Stimulated activated CD4-positive, alpha-beta T cell treated with anti-CD3 and anti-CD28 coated beads, Interleukin-1b, Interleukin-23, amount 100 ng/mL, for 1 hour (primary cell): Measurements from ENCODE around the gene DPYSL3.

Source experiments
- DNase-seq, 2 donors: peaks; one replicate each; pipeline ENCODE4 v3.0.0-alpha.2; 2020; ENCODE audit warnings: low read depth in 2 of 2

Gene DPYSL3

DNA sequence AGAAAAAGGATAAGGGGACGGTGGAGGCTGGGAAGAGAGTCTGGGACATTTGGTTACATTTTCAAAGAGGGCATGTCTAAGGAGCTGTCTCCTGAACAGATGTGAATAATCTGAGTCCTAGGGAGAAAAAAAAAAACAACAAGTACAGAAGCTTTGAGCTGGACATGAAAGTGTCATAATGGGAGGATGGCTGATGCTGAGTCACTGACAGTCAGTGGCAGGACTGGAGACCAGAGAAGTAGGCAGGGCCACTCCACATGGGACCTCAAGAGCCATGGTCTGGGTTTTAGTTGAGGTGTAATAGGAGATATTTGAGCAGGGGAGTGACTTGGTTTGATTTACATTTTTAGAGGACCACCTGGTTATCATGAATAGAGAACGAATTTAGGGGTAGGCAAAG is 70.6 kb downstream of the DPYSL3 start:
- DNase-seq, result no peak

DNA sequence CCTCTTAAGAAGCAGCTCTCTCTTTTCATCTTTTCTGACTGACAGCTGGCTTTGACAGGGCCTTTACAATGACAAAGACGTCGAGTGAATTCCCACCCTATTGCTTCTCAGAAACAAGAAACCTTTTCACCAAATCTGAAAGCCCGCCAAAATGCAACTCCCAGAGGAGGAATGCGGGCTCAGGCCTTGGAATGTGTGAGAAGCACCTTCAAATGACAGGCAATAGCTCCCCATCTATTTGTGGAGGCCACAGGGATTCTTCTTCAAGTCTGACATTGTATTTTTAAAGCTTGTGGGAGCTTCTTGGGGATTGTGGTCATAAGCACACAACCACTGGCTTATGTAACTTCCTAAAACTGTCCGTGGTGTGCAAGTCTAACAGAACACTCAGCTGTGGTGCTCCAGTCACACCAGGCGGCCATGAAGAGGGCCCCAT is 72.7 kb downstream of the DPYSL3 start:
- DNase-seq, result no peak

DNA sequence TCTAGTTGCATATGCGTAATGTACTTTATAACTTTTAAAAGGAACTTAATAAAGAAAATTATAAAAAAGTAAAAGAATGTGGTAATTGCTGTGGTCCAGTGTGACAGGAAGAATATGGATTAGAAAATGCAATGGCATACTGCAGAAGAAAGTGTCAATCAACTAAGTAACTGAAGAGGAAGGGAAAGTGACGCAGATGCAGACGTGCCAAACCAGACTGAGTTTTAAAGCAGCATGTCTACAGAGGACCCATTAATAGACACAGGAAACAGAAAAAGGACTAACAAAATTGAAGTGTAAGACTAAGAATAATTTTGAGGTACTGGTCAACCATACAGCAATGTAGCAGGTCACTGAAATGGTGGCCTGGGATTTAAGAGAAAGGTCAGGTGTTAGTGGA is 73.3 kb downstream of the DPYSL3 start:
- no peak for DNase-seq

DNA sequence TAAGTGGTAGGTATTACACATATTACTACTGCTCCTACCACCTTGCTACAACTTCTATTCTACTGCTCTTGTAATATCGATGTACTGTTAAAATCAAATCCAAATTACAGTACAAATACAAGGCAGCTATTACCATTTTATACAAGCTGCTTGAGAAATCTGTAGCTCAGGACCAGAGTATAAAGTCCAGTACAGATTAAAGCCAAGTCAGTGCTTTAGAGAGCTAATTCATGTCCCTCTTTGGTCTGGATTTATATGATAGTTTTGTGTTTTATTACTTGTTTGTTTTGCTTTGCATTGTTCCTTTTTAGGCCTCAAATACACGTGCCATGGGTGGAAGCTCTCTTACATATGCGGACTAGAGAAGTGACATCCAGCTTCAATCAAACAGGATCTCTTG is 75.8 kb downstream of the DPYSL3 start:
- DNase-seq, result no peak

DNA sequence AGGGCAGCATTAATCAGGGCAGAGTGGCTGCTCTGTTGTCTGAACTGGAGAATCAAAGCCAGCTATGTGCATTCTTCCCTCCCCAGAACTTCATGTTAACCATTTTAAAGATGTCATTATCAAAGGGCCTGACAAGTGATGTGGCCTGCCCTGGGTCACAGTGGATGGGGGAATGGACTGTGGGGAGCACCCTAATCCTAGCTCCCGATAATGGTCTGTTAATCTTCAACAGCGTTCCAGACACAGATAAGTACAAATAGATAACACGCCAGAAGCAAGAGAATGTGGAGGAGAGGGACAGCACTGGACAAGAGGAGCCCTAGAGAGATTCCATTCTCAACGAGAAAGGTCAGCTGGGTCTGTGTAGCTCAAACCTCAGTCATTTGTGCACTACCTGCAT is 77.5 kb downstream of the DPYSL3 start:
- DNase-seq, result no peak

DNA sequence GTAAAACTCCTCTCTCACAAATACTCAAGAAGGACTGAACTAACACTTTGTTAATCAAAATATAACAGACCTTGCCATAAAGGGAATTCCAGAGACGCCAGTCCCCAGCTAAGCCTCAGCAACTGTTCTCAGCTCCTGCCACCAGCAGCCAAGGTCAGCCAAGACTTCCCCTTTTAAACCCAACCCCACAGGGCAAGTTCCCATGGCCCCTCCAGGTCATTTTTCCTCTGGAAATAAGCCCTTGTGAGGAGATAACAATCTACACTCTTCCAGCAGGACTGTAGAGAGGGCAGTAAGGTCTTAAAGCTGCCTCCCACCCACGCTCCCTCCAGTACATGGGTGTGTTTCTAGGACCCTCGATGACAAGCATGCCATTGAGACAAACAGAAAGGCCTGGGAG is 78.3 kb downstream of the DPYSL3 start:
- no peak for DNase-seq

DNA sequence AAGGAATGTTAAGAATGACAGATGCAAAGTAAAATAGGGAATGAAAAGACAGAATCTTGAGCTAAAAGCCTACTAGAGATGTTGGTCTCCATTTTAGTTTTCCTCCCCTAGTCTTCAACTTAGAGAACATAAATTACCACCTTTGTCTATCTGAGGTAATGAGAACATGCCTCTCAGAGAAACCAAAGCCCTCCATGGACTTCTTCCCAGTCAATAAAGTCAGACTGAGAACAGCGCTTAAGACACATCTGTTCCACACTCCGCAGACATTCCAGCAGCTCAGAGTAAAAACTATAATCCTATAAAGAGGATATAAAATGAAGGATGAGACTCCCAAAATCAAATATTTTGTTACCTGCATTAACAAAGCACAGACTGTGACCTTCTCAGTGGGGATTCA is 79.2 kb downstream of the DPYSL3 start:
- DNase-seq, result no peak

DNA sequence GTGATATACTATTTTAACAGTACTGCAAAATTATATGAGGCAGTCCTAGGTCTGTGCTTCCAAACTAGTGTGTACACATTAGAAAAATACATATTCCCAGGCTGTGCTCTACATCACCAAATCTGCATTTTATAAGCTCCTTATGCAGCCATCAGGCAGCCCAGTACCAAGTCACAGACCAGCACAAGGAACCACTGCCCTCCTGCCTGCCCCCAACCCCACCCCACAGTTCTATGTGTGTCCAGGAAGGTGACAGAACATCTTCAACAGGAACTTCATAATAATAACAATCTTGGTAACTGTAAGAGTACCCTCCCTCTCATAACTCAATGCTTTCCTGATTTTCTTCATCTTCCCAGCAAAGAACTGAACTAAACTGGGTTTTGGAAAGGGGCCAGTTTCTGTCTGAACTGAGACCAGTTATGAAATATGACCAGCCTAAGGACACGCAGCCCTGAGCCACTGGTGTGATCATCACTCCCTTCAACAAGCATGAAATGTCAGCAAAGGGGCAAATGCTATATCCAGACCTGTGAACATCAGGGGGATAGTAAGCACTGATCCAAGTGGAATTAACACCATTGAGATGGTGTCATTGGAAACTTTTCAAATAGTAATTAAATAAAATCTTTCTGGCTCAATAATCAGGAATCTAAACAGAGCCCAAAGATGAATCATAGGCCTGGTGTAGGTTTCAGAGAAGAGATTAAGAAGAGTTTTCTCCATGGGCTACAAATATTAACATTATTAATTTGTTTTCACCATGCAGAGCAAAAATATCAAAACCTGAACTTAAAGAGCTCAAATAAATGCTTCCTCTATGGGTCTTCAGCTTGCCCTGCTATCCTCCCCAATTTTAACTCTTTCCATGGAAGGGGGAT is 82.1 kb downstream of the DPYSL3 start:
- DNase-seq, result no peak

DNA sequence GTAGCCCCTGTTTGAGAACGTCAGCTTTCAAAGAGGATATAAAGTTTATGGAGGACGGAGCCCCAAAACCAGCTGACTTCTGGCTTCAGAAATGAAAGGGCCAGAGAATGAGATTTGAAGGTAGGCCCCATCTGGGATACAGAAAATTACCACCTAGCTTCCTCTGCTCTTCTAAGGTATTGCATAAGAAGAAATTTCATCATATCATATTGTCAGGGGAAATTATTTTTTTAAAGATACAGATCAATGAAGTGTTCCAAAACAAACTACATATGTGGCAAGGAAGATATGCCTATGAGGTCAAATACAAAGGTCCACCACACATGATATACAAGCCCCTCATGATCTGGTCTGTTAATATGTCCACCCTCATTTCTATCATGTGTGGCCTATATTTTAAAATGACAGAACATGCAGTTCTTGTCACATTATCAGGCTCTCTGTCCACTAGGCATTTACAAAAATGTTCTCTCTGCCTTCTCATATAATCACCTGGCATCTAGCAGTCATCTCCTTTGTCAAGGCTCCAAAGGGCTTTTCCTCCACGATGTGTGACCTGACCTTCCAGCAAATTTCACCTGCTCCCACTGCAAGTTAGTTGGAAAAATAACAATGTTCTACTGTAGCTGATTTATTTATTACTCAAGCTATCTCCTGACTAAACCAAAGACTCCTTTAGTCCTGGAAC is 83.1 kb downstream of the DPYSL3 start:
- DNase-seq, result no peak

DNA sequence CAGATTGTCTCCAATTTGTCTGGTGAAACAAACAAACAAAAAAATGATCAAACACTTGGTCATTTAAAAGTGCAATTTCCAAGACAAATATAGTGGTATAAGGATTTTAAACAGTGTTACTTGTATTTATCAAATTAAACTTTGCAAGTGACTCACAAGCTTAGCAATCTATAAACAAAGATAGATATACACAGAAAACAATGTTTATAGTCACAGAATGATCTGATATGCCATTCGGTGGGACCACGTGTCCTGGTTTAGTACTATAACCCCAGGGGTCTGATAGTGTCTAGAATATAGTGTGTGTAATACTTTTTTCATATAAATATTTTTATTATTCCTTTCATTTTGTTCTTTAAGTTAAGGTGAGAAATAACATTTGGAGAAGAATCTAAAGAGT is 91.3 kb downstream of the DPYSL3 start:
- DNase-seq, result no peak

DNA sequence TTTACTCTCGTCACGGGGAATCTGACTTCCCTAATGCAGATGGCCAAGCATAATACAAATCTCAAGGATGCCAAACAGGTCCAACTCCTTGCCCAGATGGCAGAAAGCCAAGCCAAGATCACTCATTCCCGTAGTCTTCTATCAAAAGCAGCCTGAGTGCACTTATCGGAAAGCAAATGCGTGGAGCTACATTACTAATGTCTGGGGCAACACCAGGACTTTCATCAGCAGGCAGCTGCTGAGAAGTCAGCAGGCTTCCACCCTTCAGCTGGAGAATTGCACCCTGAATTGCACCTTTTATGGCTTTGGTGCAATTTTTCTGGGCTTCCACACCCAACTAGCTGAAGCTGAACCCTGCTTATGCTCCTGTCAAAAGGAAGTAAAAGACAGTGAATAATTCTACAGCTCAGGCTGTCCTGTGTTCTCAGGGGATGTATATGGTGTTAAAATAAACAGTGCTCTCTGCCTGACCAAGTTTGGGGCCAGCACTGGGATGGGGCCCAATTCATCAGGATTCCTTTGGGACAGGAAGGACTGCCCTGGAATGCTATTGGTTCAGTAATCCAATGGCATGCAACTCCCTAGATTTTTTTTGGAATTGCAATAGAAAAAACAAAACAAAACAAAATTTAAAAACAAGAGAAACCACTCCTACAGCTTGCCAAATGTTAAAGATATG is 92.6 kb downstream of the DPYSL3 start:
- DNase-seq, result no peak

DNA sequence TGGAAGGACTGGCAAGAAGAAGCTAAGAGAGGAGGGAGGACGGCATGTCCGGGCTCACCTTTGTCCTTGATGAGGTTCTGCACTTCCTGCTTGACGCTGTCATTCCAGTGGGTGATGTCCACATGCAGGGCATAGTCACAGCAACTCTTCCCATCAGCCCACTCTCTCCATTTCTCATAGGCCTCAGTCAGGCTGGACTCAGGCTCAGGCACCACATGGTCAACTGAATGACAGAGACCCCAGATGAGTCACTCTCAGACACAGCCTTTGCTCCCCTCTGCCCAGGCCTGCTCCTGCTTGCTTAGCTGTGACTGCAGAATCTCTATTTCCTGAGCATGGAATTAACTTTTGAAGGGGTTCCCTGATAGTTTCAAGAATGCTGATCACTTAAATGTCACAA is 94.2 kb downstream of the DPYSL3 start:
- no peak for DNase-seq

DNA sequence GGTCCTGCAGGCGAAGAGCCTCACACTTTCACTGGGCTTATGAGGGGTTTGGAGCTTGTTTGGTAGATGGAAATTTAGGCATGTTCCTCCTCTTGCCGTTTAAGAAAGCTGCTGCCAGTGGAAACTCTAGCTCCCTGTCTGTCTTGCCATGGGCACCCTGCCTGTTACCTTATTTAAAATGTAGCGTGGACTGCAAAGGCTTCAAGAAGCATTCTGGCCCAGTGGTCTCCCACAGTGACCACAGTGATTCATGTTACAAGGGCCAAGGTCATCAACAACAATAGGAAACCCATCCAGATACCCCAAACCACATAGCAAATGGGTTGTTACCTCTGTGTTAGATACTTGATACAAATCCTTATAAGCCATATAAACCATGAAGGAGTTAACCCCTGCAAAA is 96.6 kb downstream of the DPYSL3 start:
- no peak for DNase-seq

DNA sequence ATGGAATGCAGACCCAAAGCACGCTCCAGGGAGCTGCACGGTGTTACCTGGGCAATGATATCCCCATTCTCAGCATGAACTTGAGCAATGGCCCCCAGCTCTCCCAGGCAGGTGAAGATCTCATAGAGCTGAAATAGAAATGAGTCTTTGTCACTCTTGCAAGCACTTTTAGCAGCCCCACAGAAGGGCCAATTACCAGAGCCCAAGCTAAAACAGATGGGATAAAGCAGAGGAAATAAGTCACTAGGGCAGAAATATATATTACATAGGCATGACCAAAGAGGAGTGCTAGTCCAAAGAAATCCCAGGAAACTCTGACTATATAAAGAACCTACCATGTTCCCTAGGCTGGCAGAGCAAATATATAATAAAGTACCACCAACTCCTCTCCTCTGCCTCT is 97.3 kb downstream of the DPYSL3 start:
- DNase-seq, result no peak

DNA sequence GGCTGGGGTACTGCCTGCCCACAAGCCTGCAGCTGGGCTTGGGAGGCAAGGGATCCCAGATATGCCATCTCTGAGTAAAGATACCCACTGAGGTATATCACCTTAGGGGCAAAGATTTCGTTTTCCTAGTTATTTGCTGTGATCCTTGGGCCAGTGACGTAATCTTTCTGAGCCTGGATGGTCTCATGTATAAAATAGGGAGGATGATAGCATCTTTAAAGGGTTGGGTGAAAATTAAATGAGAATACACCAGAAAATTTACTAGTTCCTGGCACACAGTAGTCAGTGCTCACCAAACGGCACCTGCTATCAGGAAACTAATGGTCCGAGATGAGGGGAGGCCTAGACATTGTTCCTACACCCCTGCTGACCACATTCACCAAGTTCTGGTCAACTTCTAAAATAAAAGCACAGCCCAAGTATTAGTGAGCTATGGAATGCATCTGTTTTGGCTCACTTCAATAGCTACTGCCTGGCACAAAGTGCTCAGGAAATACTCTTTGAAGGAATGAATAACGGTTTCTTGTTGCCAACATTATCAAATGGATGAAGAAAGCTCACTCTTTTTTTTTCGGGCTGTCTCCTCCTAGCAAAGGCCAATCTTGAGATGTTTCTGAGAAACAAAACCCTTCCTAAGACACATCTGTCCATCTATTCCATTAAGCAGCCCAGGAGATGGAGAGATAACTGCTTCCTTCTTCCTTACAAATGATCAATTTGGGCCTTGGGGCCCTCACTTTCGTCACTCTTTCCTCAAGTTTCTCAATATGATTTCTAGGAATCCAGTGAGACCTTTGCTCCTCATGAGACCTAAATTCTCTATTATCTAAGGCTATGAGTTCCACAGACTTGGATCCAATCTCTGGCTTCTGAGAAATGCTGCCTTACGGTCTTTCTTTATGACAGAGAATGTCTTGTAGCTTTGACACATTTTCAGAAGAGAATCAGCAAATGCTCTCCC is 98.2 kb downstream of the DPYSL3 start:
- DNase-seq, result no peak

DNA sequence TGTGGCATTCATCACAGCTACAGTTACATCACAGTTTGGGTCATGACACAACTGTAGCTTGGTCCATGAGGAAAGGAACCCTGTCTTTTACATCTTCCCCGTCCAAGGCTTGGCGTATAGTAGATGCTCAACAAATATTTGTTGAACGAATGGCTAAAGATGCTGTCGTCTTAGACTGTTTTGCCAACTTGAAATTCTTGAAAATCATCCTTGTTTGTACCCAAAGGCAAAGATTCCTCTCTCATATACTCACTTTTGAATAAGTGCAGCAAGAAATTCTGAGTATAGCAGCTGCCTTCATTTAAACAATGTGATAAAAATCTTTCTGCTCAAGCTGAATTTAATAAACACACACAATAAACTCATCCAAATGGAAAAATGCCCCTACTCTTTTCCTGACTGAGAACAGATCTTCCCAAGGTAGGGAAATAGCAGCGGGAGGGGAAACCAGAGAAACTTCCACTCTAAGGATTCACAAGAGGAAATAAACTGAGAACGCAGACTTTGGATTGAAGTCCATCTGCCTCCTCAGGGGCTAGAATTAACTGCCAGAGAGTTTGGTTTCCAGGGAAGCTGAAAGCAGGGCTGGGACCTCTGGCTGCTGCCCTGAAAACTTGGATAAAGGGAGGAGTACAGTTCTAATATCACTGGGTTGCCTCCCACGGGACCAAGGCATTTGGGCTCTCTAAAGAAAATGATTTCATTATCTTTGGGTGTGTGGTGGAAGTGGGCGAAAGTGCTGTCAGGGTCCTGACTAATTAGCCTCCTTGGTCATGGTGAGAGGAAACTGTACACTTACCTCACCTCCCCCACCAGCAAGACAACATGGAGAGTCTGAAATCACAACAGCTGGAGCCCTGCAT is 99.1 kb downstream of the DPYSL3 start:
- no peak for DNase-seq

DNA sequence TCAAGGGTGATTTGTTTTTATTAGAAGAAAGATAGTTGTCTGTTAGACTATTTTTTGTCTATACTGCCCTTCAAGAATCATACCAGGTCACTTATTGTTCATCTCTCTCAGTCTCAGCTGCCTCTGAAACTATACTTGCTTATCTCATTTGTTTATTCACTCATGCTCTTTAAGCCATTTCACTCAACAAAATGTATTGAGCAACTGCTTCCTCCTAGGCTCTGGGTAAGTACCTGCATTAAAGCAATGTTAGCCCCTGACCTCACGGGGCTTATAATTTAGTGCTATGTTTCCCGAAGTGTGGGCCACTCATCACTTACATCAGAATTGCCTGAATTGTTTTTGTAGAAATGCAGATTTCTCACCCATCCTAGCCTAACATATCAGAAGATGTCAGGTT is 100.9 kb downstream of the DPYSL3 start:
- DNase-seq, result no peak

DNA sequence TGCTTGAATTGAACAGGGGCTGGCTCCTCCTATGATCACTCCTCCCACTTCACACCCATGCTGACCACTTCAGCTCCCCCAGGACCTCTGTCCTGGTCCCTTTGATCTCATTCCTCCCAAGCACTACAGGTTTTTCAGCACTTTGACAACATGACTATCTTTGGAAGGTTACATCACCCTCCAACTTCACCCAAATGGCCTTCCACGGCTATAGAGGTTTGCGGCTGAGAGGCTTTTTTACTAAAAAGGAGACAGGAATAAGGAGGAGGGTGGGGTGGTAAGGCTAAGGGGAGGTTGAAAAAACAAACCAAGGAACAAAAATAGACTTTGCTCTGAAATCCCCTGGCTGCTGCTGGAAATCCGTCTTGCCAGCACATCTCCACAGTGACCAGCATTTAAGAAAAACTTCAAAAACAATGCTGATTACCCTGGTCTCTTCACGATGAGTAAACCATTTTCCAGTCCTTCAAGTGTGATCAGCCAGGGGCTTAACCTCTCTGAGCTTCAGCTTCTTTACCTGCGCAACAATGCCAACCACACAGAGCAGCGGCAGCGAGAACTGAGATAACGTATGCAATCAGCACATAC is 102.7 kb downstream of the DPYSL3 start:
- DNase-seq, result no peak

DNA sequence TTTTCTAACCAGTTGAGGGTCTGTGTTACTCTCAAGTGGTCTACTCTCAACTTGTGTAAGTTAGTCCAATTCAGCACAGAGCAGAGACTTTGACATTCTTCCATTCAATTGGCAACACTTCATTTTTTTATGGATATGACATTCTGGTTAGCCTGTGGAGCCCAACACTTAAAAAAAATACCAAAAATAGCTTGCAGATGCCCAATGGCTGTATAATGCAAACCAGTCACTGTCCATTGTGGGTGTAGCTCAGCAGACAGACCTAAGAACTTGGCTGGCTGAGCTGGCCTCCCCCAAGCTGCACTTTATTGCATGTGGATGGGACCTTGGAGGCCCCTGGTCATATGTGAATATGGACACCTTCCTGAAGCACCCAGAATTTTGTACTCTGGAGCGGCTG is 103.2 kb downstream of the DPYSL3 start:
- DNase-seq, result no peak

DNA sequence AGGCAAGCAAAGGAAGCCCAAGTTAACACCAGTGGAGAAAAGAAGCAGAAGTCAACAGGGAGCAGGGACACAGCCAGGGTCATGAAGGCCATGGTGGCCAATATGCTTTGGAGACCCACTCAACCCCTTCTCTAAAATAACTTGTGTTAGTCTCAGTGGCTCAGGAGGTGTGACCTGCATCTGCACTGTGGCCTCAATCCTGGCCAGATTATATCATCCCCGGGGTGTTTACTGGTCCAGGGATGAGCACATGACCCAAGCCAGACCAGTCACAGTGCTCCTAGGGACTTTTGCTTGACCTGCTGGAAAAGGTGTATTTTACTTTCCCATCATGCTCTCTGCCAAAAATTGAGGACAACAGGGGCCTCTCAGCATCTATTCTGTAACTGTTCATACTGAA is 105.2 kb downstream of the DPYSL3 start:
- DNase-seq, result no peak
